MM.1S (cell line): ENCODE measurements around the gene MED13L.

Experiments
- DNase-seq: peaks from one replicate; pipeline ENCODE4 v3.0.0-alpha.2; 2015
- H2AFZ ChIP-seq: fragments of 300-600 bp; sonication (generic); 2 replicates; pipeline ENCODE4 v1.6.0; 2016; ENCODE audit warnings: antibody characterized with exemption, low read length
- H3F3A ChIP-seq: fragments of 300-600 bp; sonication (generic); 2 replicates; pipeline ENCODE4 v1.6.1; 2016; ENCODE audit warnings: mild to moderate bottlenecking, antibody characterized with exemption, low read length, moderate library complexity, mixed read lengths; ENCODE audit not compliant: insufficient read depth
- H3K27ac ChIP-seq: fragments of 300-600 bp; sonication (generic); 2 replicates; pipeline ENCODE4 v1.5.1; 2016; ENCODE audit warnings: mild to moderate bottlenecking, low read length
- H3K27me3 ChIP-seq: fragments of 300-600 bp; sonication (generic); replicated peaks from 2 replicates; pipeline ENCODE4 v1.6.0; 2016; ENCODE audit warnings: low read length; ENCODE audit not compliant: insufficient read depth
- H3K36me3 ChIP-seq: fragments of 300-600 bp; sonication (generic); replicated peaks from 2 replicates; pipeline ENCODE4 v1.6.1; 2016; ENCODE audit warnings: mild to moderate bottlenecking, low read length, mixed read lengths; ENCODE audit not compliant: insufficient read depth
- H3K4me1 ChIP-seq: fragments of 300-600 bp; sonication (generic); 2 replicates; pipeline ENCODE4 v1.6.1; 2016; ENCODE audit warnings: low read length, mixed read lengths
- H3K4me2 ChIP-seq: fragments of 300-600 bp; sonication (generic); 2 replicates; pipeline ENCODE4 v1.6.0; 2016; ENCODE audit warnings: low read depth, low read length
- H3K4me3 ChIP-seq: fragments of 300-600 bp; sonication (generic); 2 replicates; pipeline ENCODE4 v1.5.1; 2016; ENCODE audit warnings: low read length, mixed read lengths
- H3K79me2 ChIP-seq: fragments of 300-600 bp; sonication (generic); 2 replicates; pipeline ENCODE4 v1.6.1; 2016; ENCODE audit warnings: mixed run types, low read length, mixed read lengths
- H3K9ac ChIP-seq: fragments of 300-600 bp; sonication (generic); 2 replicates; pipeline ENCODE4 v1.6.1; 2016; ENCODE audit warnings: low read length, mixed read lengths
- H3K9me2 ChIP-seq: fragments of 300-600 bp; sonication (generic); replicated peaks from 2 replicates; pipeline ENCODE4 v1.6.1; 2016; ENCODE audit warnings: mild to moderate bottlenecking, low read length, mixed read lengths; ENCODE audit not compliant: insufficient read depth
- H3K9me3 ChIP-seq: fragments of 300-600 bp; sonication (generic); replicated peaks from 2 replicates; pipeline ENCODE4 v1.6.1; 2016; ENCODE audit warnings: mild to moderate bottlenecking, low read length, mixed read lengths; ENCODE audit not compliant: insufficient read depth
- H4K20me1 ChIP-seq: fragments of 300-600 bp; sonication (generic); 2 replicates; pipeline ENCODE4 v1.6.1; 2016; ENCODE audit warnings: mild to moderate bottlenecking, low read length, moderate library complexity, mixed read lengths; ENCODE audit not compliant: insufficient read depth
- EZH2 ChIP-seq: fragments of 300-600 bp; sonication (generic); optimal IDR thresholded peaks from 2 replicates; pipeline ENCODE3; 2017; ENCODE audit warnings: low read depth, mild to moderate bottlenecking, antibody characterized with exemption, low read length, mixed read lengths
- EZH2phosphoT487 ChIP-seq: fragments of 300-600 bp; sonication (generic); IDR thresholded peaks from 2 replicates; pipeline ENCODE4 v1.6.1; 2018; ENCODE audit warnings: antibody characterized with exemption, low read length
- TF ChIP-seq, protein P1 (sequence below): fragments of 300-600 bp; sonication (generic); IDR thresholded peaks from 2 replicates; pipeline ENCODE4 v1.5.1; 2016; ENCODE audit warnings: antibody characterized with exemption, low read length, mixed read lengths

MED13L gene

DNA sequence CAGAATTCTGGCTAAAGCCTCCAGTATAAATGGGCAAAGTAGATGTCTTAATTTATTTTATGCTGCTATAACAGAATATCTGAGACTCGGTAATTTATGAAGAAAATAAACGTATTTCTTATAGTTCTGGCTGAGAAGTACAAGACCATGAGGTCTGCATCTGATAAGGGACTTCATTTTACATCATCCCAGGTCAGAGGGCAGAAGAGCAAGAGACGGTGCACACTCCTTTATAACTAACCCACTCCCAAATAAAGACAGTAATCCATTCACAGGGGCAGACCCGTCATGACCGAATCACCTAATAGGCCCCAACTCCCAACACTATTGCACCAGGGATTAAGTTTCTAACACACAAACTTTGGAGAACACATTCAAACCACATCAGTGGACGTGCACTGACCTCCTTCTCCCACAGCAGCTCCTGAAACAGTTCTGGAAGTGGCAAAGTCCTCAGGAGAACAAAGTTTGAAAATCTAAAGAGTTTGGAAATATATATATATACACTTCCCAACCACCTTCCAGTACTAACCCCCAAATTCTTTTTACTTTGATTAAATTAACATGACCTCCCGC lies 116.5 kb downstream of the MED13L start:
- Histone ChIP-seq H3K4me3 (no peak overlapping the region), H4K20me1 (peaks cover 55% of the 10 kb centered on the region), H3K27me3 (no peaks in the 10 kb centered on the region), H3K79me2 (peaks cover 100% of the 10 kb centered on the region), H3K4me1 (peaks cover 3% of the 10 kb centered on the region; the same call in 1 of the 2 replicates), H3K36me3 (no peaks in the 10 kb centered on the region), H3K27ac (no peak overlapping the region), H2AFZ (no peak overlapping the region), H3K9ac (no peak overlapping the region), H3K9me3 (no peaks in the 10 kb centered on the region), H3F3A (no peaks in the 10 kb centered on the region), H3K9me2 (no peaks in the 10 kb centered on the region), H3K4me2 (no peak overlapping the region)
- TF ChIP-seq EZH2phosphoT487, result no peak
- TF ChIP-seq EZH2, result no peak
- TF ChIP-seq, protein P1, sequence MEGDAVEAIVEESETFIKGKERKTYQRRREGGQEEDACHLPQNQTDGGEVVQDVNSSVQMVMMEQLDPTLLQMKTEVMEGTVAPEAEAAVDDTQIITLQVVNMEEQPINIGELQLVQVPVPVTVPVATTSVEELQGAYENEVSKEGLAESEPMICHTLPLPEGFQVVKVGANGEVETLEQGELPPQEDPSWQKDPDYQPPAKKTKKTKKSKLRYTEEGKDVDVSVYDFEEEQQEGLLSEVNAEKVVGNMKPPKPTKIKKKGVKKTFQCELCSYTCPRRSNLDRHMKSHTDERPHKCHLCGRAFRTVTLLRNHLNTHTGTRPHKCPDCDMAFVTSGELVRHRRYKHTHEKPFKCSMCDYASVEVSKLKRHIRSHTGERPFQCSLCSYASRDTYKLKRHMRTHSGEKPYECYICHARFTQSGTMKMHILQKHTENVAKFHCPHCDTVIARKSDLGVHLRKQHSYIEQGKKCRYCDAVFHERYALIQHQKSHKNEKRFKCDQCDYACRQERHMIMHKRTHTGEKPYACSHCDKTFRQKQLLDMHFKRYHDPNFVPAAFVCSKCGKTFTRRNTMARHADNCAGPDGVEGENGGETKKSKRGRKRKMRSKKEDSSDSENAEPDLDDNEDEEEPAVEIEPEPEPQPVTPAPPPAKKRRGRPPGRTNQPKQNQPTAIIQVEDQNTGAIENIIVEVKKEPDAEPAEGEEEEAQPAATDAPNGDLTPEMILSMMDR, result no peak
- no peak for DNase-seq

GRCh38 chr12:116160231-116160630 lies 117.3 kb downstream of the MED13L start:
- no peak overlapping the region for H3K4me3 ChIP-seq
- H3K79me2 ChIP-seq, result peaks cover 100% of the 10 kb centered on the region
- H3K36me3 ChIP-seq, result no peaks in the 10 kb centered on the region
- no peaks in the 10 kb centered on the region for H3F3A ChIP-seq
- no peak overlapping the region for H3K4me2 ChIP-seq
- no peak for DNase-seq
- H3K9ac ChIP-seq, result no peak overlapping the region
- peaks cover 3% of the 10 kb centered on the region; the same call in 1 of the 2 replicates for H3K4me1 ChIP-seq
- H3K9me2 ChIP-seq, result no peaks in the 10 kb centered on the region
- no peak overlapping the region for H3K27ac ChIP-seq
- no peaks in the 10 kb centered on the region for H3K27me3 ChIP-seq
- peaks cover 49% of the 10 kb centered on the region for H4K20me1 ChIP-seq
- TF ChIP-seq, protein P1, result no peak
- TF ChIP-seq EZH2 (no peak), EZH2phosphoT487 (no peak)
- H2AFZ ChIP-seq, result no peak overlapping the region
- no peaks in the 10 kb centered on the region for H3K9me3 ChIP-seq

- Histone ChIP-seq H3K27me3 (no peaks in the 10 kb centered on the region), H3K4me2 (no peak overlapping the region), H3K9me3 (no peaks in the 10 kb centered on the region), H3K27ac (no peak overlapping the region), H2AFZ (no peak overlapping the region), H3K9ac (no peak overlapping the region), H3F3A (no peaks in the 10 kb centered on the region), H3K36me3 (no peaks in the 10 kb centered on the region), H3K4me3 (no peak overlapping the region), H3K79me2 (peaks cover 100% of the 10 kb centered on the region), H4K20me1 (peaks cover 45% of the 10 kb centered on the region), H3K4me1 (peaks cover 3% of the 10 kb centered on the region; the same call in 1 of the 2 replicates), H3K9me2 (no peaks in the 10 kb centered on the region)
- TF ChIP-seq, protein P1, result no peak
- TF ChIP-seq EZH2 (no peak), EZH2phosphoT487 (no peak)
- DNase-seq, result no peak
These were observed 117.8 kb downstream of the MED13L start for GRCh38 chr12:116159593-116160200.
